Measurements from ENCODE around the gene THPO.

Gene THPO

DNA sequence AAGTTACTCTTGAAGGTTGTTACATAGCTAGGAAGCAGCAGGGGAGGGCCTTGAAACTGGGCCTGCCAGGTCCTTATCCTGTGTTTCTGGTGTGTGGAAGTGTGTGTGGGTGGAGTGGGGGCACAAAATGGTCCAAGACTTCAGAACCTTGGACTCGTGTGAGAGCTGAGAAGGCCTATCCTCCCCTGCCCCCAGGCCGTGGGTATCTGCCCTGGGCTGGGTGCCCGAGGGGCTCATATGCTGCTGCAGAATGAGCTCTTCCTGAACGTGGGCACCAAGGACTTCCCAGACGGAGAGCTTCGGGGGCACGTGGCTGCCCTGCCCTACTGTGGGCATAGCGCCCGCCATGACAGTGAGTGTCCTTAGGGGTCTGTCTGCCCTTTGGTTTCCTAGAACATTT, 6.3 kb upstream of the THPO start:
- DNase-seq: no peak

DNA sequence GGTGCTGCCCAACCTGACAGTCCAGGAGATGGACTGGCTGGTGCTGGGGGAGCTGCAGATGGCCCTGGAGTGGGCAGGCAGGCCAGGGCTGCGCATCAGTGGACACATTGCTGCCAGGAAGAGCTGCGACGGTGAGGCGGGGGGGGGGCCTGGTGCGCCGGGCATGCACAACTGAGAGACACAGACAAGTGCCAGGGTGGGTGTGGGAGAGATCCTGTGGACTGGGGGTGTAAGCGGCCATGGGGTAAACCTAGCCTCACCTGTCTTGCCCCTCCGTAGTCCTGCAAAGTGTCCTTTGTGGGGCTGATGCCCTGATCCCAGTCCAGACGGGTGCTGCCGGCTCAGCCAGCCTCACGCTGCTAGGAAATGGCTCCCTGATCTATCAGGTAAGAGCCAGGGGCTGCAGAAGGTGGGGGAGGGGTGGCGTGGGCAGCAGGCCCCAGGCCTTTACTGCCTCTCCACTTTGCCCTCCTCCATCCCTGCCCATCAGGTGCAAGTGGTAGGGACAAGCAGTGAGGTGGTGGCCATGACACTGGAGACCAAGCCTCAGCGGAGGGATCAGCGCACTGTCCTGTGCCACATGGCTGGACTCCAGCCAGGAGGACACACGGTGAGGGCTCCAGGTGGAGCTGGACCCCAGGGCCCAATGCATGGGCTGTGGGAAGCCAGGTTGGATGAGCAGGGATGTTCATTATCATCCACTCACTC, 5.2 kb upstream of the THPO start:
- no peak for DNase-seq

DNA sequence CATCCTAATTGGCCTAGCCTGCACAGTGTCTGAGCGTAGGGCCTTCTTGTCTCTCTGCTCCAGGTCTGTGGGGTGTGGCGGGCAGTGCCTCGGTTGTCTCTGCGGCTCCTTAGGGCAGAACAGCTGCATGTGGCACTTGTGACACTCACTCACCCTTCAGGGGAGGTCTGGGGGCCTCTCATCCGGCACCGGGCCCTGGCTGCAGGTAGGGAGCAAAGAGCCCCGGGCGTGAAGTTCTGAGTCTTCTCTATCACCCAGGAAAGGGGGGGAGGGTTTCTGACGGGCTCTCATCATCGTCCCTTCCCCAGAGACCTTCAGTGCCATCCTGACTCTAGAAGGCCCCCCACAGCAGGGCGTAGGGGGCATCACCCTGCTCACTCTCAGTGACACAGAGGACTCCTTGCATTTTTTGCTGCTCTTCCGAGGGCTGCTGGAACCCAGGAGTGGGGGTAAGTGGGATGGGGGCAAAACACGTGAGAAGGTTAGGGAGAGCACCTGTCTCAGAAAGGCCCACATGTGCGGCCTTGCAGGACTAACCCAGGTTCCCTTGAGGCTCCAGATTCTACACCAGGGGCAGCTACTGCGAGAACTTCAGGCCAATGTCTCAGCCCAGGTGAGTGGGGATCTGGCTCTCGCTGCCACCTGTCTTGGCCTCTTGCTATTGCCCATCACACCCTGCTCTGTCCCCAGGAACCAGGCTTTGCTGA, 4.5 kb upstream of the THPO start:
- no peak for DNase-seq

DNA sequence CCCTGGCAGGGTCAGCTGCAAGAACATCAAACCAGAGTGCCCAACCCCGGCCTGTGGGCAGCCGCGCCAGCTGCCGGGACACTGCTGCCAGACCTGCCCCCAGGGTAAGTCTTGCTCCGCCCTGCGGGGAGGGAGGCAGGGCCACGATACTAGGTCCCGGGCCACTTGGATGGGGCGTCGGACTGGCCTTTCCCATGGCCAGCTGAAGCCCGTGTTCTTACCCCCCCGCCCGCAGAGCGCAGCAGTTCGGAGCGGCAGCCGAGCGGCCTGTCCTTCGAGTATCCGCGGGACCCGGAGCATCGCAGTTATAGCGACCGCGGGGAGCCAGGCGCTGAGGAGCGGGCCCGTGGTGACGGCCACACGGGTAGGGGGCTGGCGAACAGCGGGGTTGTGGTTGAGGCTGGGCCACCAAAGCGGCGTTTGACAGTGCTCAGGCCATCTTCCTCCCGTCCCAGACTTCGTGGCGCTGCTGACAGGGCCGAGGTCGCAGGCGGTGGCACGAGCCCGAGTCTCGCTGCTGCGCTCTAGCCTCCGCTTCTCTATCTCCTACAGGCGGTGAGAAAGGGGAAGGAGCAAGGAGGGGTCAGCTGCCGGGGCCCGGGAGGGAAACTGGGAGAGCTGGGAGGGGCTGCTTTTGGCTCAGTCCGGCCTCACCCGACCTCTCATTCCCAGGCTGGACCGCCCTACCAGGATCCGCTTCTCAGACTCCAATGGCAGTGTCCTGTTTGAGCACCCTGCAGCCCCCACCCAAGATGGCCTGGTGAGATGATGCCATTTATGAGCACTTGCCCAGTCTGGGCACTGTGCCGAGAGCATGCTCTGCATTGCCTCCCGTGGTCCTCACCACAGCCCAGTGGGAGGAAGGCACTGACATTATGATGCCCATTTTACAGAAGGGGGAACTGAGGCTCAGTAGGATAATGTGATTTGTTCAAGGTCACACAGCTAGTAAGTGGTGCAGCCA, 3.5 kb upstream of the THPO start:
- no peak for DNase-seq

DNA sequence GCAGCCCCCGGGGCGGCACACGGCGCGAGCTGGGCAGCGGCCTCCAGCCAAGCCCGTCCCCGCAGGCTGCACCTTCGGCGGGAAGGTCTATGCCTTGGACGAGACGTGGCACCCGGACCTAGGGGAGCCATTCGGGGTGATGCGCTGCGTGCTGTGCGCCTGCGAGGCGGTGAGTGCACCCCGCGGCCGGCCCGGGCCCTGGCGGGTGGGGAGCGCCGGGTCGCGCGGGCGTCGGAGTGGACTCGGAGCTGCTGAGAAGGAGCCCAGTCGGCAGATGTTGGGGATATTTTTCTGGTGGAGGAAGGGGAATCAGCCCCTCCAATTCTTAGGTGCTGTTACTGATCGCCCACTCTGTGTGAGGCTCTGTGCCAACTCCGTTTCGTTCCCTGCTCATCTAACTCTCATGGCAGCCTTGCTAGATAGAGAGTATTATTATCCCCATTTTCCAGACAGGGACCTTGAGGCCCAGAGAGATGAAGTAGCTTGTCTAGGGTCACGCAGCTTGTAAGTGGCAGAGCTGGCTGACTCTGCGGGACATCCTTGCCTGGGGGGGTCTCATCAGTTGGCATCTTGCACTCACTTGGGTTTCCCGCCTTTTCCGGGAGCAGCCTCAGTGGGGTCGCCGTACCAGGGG, 2.7 kb upstream of the THPO start:
- no peak for DNase-seq

DNA sequence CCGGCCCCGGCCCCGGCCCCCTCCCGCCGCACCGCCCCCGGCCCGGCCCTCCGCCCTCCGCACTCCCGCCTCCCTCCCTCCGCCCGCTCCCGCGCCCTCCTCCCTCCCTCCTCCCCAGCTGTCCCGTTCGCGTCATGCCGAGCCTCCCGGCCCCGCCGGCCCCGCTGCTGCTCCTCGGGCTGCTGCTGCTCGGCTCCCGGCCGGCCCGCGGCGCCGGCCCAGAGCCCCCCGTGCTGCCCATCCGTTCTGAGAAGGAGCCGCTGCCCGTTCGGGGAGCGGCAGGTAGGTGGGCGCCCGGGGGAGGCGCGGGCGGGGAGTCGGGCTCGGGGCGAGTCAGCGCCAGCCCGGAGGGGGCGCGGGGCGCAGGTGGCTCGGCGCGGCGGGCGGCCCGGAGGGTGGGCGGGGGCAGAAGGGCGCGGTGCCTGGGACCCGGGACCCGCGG, 2.2 kb upstream of the THPO start:
- no peak for DNase-seq

DNA sequence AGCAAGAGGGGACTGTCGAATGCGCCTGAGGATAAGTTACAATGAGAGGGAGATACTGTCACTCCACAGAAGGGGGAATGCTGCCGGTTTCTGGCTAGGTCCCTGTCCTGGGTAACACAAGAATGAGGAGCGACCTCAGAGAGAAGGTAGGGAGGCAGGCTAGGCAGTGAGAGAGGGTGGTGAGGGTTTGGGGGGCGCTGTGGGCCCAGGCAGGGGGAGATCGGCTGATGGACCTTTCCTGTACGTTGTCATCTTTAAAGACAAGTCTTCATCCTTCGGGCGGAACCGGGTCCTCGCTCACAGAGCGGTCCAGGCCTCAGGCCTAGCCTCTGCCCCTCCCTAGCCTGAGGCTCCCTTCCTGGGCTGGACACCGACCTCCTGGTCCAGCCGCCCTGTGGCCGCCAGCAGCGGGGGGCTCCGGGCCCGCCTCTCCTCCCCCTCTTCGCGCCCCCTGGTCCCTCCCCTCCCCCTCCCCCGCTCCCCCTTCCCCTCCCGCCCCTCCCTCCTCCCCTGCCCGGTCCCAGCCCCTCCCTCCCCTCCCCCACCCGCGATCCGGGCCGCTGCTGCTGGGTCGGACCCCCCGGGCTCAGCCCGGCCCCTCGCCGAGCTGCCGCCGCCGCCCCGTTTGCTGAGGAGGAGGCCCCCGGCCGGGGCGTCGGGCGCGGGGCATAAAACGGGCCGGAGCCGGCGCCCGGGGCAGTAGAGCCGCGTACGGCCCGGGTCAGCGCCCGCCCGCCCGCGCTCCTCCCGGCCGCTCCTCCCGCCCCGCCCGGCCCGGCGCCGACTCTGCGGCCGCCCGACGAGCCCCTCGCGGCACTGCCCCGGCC, 1.6 kb upstream of the THPO start, which contains the start of gene CHRD:
Gene CHRD (plus strand): TSS at position 697 of the 827 bp plus-strand sequence. CDS start 265 bp downstream, outside the sequence.
- no peak for DNase-seq

DNA sequence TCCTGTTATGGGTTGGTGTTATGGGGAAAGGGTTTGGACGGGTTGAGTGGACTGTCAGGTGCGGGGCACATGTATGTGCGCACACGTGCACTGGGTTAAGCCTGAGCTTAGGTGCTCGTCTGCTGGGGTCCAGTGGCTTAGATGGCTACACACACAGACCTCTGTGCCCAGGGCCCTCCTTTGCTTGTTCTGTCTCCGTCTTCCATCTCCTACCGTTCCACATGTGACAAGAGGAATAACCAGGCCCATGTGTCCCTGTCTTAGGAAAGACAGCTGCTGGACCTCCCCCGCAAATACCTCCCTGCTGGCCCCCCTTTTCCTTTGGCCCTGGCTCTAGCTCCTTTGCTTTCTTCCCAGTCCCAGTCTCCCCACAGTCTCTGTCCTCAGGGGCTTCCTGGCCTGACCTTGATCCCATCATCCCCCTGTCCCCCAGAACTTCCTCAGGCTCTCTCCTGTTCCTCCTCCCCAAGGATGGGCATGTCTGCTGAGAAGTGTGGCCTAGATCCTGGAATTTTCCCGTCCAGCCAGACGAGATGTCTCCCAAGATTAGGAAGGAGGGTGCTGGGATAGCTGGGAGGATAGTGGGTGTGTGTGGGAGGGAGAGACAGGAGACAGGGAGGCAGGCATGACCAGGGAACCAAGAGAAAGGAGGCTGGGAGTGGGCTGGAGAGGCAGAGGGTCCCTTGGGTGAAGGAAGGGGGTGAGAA, 797 bp upstream of the THPO start:
- DNase-seq: no peak

DNA sequence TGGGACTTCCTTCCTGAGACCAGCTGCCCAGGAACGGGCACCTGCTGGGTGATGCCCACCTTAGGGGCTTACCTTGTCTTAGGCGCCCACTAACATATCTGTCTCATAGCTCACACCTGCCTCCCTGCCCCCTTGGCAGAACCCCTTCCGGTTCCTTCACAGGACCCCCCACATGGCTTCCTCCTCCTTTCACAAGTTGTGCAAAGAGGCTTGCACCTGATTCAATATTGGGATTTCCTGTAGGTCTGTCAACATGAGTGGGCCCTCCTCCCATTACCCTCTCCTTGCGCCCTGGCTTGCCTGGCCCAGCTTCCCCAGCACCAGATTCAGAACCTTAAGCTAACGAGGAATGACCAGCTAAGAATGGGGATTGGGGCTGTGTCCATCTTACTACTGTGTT, 633 bp downstream of the THPO start:
- DNase-seq: no peak

DNA sequence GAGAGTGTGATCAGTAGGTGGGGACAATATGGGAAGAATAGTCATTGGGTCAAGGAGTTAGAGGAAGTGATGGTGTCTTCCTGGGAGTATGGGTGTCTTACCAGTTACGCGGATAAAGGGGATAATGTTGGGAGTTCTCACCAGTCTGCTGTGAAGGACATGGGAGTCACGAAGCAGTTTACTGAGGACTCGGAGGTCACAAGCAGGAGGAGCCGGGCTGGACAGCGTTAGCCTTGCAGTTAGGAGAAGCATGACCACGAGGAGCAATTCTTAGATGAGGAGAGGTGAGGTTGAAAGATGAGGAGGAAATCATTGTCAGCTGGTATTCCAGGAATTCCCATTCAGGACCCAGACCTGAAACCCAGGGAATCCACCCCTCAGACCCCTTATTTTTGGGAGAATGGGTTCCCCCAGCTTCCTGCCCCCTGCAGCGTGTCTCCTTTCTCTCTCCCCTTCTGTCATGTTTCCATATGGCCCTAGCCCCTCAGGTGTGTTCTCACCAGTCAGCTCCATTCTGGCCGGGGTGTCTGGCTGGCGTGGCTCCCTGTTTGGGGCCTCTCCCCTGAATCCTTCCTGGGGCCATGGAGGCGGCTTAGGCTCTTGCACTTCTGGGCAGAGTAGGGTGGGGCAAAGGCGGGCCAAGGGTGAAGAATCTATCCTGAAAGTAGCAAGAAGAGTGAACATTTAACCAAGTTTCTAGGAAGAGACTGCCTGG, 2.1 kb downstream of the THPO start:
- no peak for DNase-seq

DNA sequence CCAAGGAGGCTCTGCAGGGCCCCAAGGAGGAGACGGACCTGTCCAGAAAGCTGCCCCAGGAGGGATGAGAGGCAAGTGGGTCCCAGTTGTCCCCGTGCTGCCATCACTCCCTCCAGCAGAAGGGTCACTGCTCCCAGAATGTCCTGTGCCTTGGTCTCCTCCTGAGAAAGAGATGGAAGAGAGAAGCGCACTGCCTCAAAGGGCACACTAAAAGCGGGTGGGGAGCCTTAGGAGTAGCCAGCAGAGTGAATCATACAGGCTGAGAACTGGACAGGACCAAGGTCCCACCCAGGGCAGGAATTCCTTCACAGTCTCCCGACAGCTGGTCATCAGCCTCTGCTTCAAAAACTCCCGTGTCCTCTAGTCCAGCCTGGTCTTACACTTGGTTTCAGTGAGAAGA, 4.6 kb downstream of the THPO start:
- DNase-seq: no peak

DNA sequence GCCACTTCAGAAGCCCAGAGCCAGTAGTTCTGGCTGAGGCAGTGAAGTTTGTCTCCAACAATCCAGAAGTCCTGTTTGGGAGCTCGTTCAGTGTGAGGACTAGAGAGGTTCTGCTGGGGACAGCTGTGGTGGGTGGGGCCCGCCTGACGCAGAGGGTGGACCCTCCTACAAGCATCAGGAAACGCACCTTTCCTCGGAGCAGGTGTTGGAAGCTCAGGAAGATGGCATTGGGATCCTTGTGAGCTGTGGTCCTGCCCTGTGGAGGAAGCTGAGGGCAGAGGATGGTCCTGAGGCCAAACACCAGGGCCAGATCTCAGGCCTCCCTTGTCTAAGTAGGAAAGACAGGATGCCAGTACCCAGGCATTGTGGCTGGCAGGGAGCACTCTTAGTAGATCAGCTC, 5.1 kb downstream of the THPO start:
- no peak for DNase-seq

DNA sequence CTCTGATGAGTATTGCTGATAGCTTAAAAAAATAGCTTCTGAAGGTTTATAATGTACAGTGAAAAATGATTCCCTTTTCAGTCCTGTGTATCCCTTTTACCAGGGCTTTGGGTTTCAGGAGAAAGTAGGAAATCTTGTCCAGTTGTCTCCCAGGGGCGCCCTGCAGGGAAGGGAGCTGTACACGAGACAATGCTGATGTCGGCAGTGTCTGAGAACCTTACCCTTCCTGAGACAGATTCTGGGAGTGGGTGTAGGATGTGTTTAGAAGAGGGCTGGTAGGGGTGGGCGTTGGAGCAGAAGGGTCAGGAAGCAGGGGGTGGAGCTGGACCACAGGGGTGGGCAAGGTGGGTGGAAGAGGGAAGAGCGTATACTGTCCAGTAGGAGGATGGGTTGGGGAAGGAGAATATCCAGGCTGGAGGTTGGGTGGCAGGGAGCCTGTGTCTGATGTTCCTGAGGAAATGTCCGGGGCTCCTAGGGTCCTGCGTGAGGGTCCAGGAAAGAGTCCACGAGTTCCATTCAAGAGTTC, 5.6 kb downstream of the THPO start:
- no peak for DNase-seq

DNA sequence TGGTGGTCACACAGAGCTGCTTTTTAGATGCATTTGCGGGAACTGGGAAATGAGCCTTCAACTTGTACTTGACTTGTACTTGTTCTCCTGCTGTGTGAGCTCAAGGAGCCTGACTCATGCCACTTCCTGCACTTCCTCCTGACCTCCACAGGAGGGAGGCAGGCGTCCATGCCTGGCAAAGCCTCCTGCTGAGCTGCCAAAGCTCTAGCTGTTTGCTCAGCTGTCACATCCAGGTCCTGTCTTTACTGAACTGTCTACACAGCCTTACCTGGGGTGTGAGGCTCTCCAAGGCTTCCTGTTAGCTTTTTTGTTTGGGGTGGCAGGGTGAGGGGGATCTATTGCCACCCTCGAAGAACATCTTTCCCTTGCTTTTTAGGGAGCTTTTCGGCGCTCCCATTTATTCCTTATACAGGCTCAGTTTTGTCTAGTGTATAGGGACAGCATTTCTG, 6.4 kb downstream of the THPO start:
- DNase-seq: peak; percentile 67

DNA sequence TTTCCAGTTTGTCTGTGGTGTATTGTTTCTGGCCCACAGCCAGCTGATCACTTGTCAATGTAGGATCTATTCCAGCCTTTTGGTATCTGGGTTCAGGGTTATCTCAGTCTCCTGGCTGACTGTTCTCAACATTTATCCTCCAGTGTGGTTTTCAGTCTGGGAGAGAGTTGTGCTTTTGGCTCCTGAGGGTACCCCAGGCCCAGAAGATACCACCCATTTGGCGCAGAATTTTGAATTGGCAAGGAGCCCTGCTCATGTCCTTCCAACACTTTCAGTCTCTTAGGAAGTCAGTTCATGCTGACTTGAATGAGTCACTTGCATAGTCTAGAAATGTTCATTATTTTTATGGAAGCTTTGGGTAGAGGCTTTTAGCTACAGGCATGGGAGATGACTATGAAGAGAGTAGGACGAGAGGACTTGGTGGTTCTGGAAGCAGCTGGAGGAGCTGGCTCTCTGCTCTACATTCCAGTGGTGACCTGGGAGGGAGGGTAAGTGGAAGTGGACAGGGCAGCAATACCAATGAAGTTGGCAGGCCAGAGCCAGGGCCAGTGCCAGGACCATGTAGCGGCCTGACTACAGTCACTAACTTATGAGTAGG, 9.3 kb downstream of the THPO start:
- peak; percentile 48 for DNase-seq

DNA sequence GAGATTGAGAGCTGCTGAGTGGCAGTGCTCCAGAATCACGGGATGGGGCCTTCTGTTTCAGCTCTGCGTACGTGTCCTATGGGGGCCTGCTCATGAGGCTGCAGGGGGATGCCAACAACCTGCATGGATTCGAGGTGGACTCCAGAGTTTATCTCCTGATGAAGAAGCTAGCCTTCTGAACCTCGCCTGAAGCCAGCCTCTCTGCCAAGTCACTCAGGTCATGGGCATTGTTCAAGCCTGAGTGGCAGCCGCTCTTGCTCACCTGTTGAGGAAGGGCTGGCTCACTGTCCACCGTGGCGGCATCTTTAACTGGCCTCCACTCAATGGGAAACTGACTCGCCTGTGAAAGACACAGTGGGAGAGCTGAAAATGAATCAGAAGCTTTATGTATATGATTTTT, 9.9 kb downstream of the THPO start:
- no peak for DNase-seq

DNA sequence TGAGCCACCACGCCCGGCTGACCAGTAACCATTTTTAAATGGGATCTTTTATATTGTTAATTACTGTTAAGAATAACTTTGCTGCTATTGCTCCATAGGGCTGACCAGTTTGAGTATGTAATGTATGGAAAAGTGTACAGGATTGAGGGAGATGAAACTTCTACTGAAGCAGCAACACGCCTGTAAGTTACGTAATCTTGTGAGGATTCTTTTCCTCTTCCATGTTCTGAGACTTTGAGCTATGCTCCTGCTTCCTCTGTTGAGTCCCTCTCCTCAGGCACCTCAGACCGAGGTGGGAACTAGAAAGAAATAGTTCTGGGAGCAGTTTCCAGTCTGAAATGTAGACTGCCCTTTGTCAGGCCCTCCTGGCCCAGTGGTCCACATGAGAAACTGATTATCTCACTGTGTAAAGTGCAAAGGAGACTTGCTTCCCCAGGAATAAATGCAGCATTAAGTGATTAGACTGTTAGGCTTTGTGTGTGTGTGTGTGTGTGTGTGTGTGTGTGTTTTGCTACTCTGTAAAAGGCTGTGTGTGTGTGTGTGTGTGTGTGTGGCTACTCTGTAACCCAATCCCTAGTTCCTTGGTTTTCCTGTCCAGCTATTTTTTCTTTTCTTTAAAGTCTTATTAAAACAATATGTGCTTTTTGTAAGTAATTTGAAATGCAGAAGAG, 11.3 kb downstream of the THPO start:
- DNase-seq: no peak

DNA sequence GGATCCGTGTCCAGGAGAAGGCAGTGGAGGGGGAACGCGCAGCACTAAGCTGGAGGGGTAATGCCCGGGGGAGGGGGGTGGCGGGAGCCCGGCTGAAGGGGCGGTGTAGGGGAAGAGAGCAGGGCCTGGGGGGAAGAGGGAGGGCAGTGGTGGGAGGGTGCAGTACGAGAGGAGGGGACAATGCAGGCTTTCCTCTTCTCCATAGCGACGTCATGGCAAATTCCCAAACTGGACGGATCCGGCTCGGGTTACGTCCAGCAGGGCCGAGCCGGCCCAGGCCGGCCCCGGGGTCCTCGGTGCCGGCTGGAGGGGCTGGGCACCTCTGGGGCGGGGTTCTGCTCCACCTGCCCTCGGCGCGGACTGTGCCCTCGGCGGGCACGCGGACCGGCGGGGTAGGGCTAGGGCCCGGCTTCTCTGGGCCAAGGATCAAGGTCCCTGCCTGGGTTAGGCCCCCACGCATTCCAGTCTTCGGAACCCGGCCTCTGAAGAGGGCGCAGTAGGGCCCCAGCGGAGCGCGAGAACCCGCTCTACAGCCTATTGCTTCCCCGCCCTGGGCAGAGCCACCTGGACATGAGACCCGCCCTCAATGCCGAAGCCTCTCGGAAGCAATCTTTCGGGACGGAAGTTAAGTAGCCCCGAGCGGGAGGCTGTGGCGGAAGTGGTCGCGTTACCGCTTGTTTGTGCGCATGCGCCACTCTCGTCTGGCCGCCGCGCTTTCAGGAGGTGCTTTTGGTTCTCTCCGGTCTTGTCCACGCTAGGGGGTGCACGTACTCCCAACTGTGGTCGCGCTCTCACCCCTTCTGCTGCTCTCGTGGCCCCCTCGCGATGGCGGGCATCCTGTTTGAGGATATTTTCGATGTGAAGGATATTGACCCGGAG, 15.1 kb downstream of the THPO start:
- DNase-seq: peak; percentile 97
